Cardiac fibroblast (primary cell): ENCODE measurements around the gene MISP3.
A peak's percentile ranks its signal among the peaks of the same experiment; 100 is the strongest.

Experiments used
- DNase-seq, 2 donors: peaks; one replicate each; pipeline versions ENCODE4 v3.0.0 to v3.0.0-alpha.2; 2010; ENCODE audit warnings: low read depth in 2 of 2
- H3K4me3 ChIP-seq, 2 donors: replicated peaks in 1 of 2; 1 replicate in 1 of 2; 2 replicates in 1 of 2; pipeline ENCODE4 v1.5.1; 2011; ENCODE audit warnings: low read depth in 2 of 2, low read length in 2 of 2, mild to moderate bottlenecking in 2 of 2, moderate library complexity in 1 of 2
- TF ChIP-seq, protein P1 (sequence below): IDR thresholded peaks from one replicate; pipeline ENCODE4 v1.5.1; 2011; ENCODE audit warnings: low read depth, mild to moderate bottlenecking, low read length, inconsistent platforms

The MISP3 gene

GRCh38 chr19:14066134-14066533 is 6.5 kb upstream of the MISP3 start:
- H3K4me3 ChIP-seq, result no peak overlapping the region
- no peak for DNase-seq
- TF ChIP-seq, protein P1, sequence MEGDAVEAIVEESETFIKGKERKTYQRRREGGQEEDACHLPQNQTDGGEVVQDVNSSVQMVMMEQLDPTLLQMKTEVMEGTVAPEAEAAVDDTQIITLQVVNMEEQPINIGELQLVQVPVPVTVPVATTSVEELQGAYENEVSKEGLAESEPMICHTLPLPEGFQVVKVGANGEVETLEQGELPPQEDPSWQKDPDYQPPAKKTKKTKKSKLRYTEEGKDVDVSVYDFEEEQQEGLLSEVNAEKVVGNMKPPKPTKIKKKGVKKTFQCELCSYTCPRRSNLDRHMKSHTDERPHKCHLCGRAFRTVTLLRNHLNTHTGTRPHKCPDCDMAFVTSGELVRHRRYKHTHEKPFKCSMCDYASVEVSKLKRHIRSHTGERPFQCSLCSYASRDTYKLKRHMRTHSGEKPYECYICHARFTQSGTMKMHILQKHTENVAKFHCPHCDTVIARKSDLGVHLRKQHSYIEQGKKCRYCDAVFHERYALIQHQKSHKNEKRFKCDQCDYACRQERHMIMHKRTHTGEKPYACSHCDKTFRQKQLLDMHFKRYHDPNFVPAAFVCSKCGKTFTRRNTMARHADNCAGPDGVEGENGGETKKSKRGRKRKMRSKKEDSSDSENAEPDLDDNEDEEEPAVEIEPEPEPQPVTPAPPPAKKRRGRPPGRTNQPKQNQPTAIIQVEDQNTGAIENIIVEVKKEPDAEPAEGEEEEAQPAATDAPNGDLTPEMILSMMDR, result no peak

- TF ChIP-seq, protein P1, result no peak
- DNase-seq, result no peak
- no peak overlapping the region for H3K4me3 ChIP-seq
Observed at GRCh38 chr19:14070268-14071050, 2.1 kb upstream of the MISP3 start.

- TF ChIP-seq, protein P1, result peak; percentile 1
- H3K4me3 ChIP-seq, result peak overlapping the region; percentile 62 to 67
- DNase-seq, result peak; percentile 78 to 79
Observed at GRCh38 chr19:14073261-14073924, 807 bp downstream of the MISP3 start.

- peak overlapping the region; percentile 62 to 67 for H3K4me3 ChIP-seq
- no peak for DNase-seq
- TF ChIP-seq, protein P1, result no peak
Observed at GRCh38 chr19:14073925-14074838, 1.6 kb downstream of the MISP3 start.

GRCh38 chr19:14078411-14078810 is 5.8 kb downstream of the MISP3 start:
- DNase-seq, result peak in 1 of 2 donors; percentile 29
- no peak overlapping the region for H3K4me3 ChIP-seq
- TF ChIP-seq, protein P1, result no peak
